SK-N-SH (cell line): ENCODE data around the gene PRSS8. TPM values are rescaled to one million over a fixed set of nuclear protein-coding genes. Genes with fewer than 3 reads are reported as not detected.
"Not testable (repeated sequence)": the region's sequence is repeated elsewhere in the genome, so short reads cannot be mapped to it uniquely, and the experiment has no call there.

Experiments
- CTCF ChIA-PET: fragments of 300-600, 350-600 bp; formaldehyde crosslinking; extraction: SDS; loops from one replicate; lab custom pipeline; 2021; lab: Yijun Ruan, JAX
- POLR2A ChIA-PET: fragments of 350-600 bp; sonication (Branson Sonifier 250); formaldehyde crosslinking; extraction: SDS; loops from one replicate; lab custom pipeline; 2020; ENCODE audit warnings: antibody characterized with exemption, inconsistent platforms; lab: Yijun Ruan, JAX
- DNase-seq: peaks from one replicate; pipeline ENCODE4 v3.0.0; 2012
- H2AFZ ChIP-seq: fragments of 200-600 bp; sonication (generic); 2 replicates; pipeline ENCODE4 v1.8.1; 2016; ENCODE audit warnings: antibody characterized with exemption, mild to moderate bottlenecking, low read depth
- H3F3A ChIP-seq: fragments of 200-600 bp; sonication (generic); replicated peaks from 2 replicates; pipeline ENCODE3; 2016; ENCODE audit warnings: antibody characterized with exemption, mild to moderate bottlenecking; ENCODE audit not compliant: insufficient read depth
- H3K27ac ChIP-seq, 2 experiments: fragments of 200-500 bp in 1 of 2; fragments of 200-600 bp in 1 of 2; sonication (Bioruptor generic) in 1 of 2; sonication (generic), shearing (Covaris generic) in 1 of 2; 2 replicates each; pipeline versions ENCODE4 v1.5.1 to v1.6.1; 2014 to 2016; ENCODE audit warnings: low read depth in 2 of 2, inconsistent platforms in 1 of 2, low read length in 1 of 2, mild to moderate bottlenecking in 1 of 2, mixed read lengths in 1 of 2
- H3K27me3 ChIP-seq: fragments of 200-600 bp; sonication (generic), shearing (Covaris generic); 2 replicates; pipeline ENCODE4 v1.6.1; 2016; ENCODE audit warnings: mixed run types; ENCODE audit not compliant: insufficient read depth
- H3K36me3 ChIP-seq, 2 experiments: fragments of 200-500 bp in 1 of 2; fragments of 200-600 bp in 1 of 2; sonication (Bioruptor generic) in 1 of 2; sonication (generic) in 1 of 2; replicated peaks in 1 of 2; 2 replicates each; pipeline versions ENCODE3 to v1.5.1; 2014 to 2016; ENCODE audit warnings: low read length in 1 of 2, mild to moderate bottlenecking in 1 of 2; ENCODE audit not compliant: insufficient read depth in 2 of 2, control insufficient read depth in 1 of 2
- H3K4me1 ChIP-seq, 2 experiments: fragments of 200-500 bp in 1 of 2; fragments of 200-600 bp in 1 of 2; sonication (Bioruptor generic) in 1 of 2; sonication (generic), shearing (Covaris generic) in 1 of 2; 2 replicates each; pipeline versions ENCODE4 v1.5.1 to v1.6.1; 2014 to 2016; ENCODE audit warnings: low read depth in 1 of 2, low read length in 1 of 2, mixed run types in 1 of 2; ENCODE audit not compliant: insufficient read depth in 2 of 2, control insufficient read depth in 1 of 2
- H3K4me2 ChIP-seq: fragments of 200-600 bp; sonication (generic), shearing (Covaris generic); 2 replicates; pipeline ENCODE4 v1.6.1; 2017; ENCODE audit warnings: mixed run types
- H3K4me3 ChIP-seq, 2 experiments: fragments of 200-500 bp in 1 of 2; fragments of 200-600 bp in 1 of 2; sonication (Bioruptor generic) in 1 of 2; sonication (generic), shearing (Covaris generic) in 1 of 2; 2 replicates each; pipeline versions ENCODE4 v1.5.1 to v1.8.1; 2014 to 2016; ENCODE audit warnings: low read depth in 2 of 2, inconsistent platforms in 1 of 2, low read length in 1 of 2, mild to moderate bottlenecking in 1 of 2, mixed read lengths in 1 of 2, moderate library complexity in 1 of 2
- H3K79me2 ChIP-seq: fragments of 200-600 bp; sonication (generic); 2 replicates; pipeline ENCODE4 v1.8.1; 2017; ENCODE audit warnings: mild to moderate bottlenecking; ENCODE audit not compliant: insufficient read depth
- H3K9ac ChIP-seq: fragments of 200-600 bp; sonication (generic); 2 replicates; pipeline ENCODE4 v1.6.1; 2017; ENCODE audit warnings: mixed run types
- H3K9me2 ChIP-seq: fragments of 200-600 bp; sonication (generic); 2 replicates; pipeline ENCODE4 v1.6.1; 2017; ENCODE audit warnings: mixed run types
- H3K9me3 ChIP-seq: fragments of 200-600 bp; sonication (generic); 2 replicates; pipeline ENCODE4 v1.6.1; 2017; ENCODE audit warnings: mixed run types, mild to moderate bottlenecking, moderate library complexity
- H4K20me1 ChIP-seq: fragments of 200-600 bp; sonication (generic); 2 replicates; pipeline ENCODE4 v1.6.1; 2017; ENCODE audit warnings: mild to moderate bottlenecking, mixed run types; ENCODE audit not compliant: insufficient read depth
- CHD2 ChIP-seq: fragments of 150-350 bp; IDR thresholded peaks from 2 replicates; pipeline ENCODE4 v1.6.1; 2018; ENCODE audit warnings: low read length; ENCODE audit not compliant: partially characterized antibody
- JUND ChIP-seq: IDR thresholded peaks from 2 replicates; pipeline ENCODE4 v1.4.0; 2012
- MXI1 ChIP-seq: IDR thresholded peaks from 2 replicates; pipeline ENCODE4 v1.6.1; 2012; ENCODE audit warnings: mild to moderate bottlenecking, low read depth, low read length, improper control_type of control experiment
- NRF1 ChIP-seq: IDR thresholded peaks from 2 replicates; pipeline ENCODE4 v1.6.1; 2012; ENCODE audit warnings: low read depth, mild to moderate bottlenecking, low read length
- POLR2AphosphoS5 ChIP-seq: IDR thresholded peaks from 2 replicates; pipeline ENCODE4 v1.6.1; 2012; ENCODE audit warnings: low read depth, low read length
- SMC3 ChIP-seq: IDR thresholded peaks from 2 replicates; pipeline ENCODE4 v1.6.1; 2012; ENCODE audit warnings: low read depth, low read length, improper control_type of control experiment
- TAF1 ChIP-seq: IDR thresholded peaks from 2 replicates; pipeline ENCODE4 v1.6.1; 2012; ENCODE audit warnings: low read depth, mild to moderate bottlenecking, low read length, moderate library complexity, borderline replicate concordance
- WGBS: methylation state at CpG from one replicate; pipeline ENCODE4 v1.1.6; 2017; ENCODE audit warnings: low lambda C conversion rate; 5-methylcytosine and 5-hydroxymethylcytosine counted together
- polyA plus RNA-seq, 3 experiments: library from polyadenylated mRNA; depleted of rRNA; stranded (reverse); fragments of >200 nt; gene quantifications; 2 replicates each; pipeline ENCODE4 v1.2.3, GENCODE V29; 2012
- TF ChIP-seq, protein P1 (sequence below): fragments of 200-600 bp; sonication (generic); IDR thresholded peaks from 2 replicates; pipeline ENCODE4 v1.6.1; 2017; ENCODE audit warnings: antibody characterized with exemption, mild to moderate bottlenecking, moderate library complexity

Gene PRSS8
- polyA plus RNA-seq, 1 of the 3 experiments (the other 2 are of a cell fraction), result 0.07 TPM

DNA sequence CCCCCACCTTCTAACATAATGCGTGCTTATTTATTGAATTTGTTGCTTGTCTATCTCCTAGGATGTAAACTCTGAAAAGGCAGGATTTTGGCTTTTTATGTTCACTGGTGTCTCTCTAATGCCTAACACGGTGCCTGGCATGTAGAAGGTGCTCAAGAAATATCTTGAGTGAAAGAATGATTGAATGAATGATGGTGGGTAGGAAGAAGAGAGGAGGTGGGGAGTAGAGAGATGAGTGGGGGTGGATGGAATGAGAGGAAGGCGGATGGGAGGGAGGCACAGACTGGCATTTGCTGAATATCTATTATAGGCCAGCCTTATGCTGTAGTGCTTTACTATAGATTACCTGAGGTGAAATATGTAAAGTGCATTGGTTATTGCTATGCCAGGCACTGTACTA is 12.0 kb upstream of the PRSS8 start:
- no peak overlapping the region for H2AFZ ChIP-seq
- no peaks in the 10 kb centered on the region for H3K79me2 ChIP-seq
- no peaks in the 10 kb centered on the region for H4K20me1 ChIP-seq
- ChIA-PET POLR2A (interaction anchor here (1.2 kb wide), 1 partner anchor 33 kb away, joined by 6 read pairs; the partner anchor contains the start of gene FUS), CTCF (no interaction called here)
- H3K27ac ChIP-seq, result no peak overlapping the region
- no peaks in the 10 kb centered on the region for H3K27me3 ChIP-seq
- H3K36me3 ChIP-seq, result no peaks in the 10 kb centered on the region
- TF ChIP-seq SMC3, result no peak
- DNase-seq, result no peak
- WGBS, result 67% methylated on average over 3 of the region's 3 CpGs
- no peak overlapping the region for H3K4me2 ChIP-seq
- H3K4me1 ChIP-seq, result peaks cover 0 to 4% of the 10 kb centered on the region in 2 experiments; a peak in 1 of 4 replicates
- no peaks in the 10 kb centered on the region for H3K9me3 ChIP-seq
- peaks cover 10% of the 10 kb centered on the region for H3F3A ChIP-seq
- H3K9ac ChIP-seq, result no peak overlapping the region
- no peaks in the 10 kb centered on the region for H3K9me2 ChIP-seq
- no peak overlapping the region for H3K4me3 ChIP-seq

DNA sequence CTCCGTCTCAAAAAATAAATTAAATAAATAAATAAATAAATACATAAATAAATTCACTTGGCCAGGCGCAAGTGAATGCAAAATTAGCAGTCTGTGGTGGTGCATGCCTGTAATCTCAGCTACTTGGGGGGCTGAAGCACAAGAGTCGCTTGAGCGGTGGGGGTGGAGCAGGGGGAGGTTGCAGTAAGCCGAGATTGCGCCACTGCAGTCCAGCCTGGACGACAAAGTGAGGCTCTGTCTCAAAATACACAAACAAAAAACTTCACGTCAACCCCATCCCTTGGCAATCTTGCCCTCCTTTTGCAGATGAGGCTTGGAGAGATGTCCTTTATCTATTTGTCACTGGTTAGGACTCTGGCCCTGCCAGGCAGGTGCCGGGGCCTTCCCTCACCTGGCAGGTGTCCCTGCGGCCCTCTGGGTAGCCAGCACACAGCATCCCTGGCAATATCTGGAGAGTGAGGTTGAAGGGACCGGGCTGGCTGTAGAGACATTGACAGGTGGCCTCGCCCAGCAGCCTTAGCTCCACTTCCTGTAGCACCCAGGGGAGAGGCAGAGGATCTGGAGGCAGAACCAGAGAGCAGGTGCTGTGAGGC is 10.0 kb upstream of the PRSS8 start:
- no peak for DNase-seq
- Histone ChIP-seq H3K9me3 (no peaks in the 10 kb centered on the region), H3K9ac (no peak overlapping the region), H3K4me1 (peaks cover 8 to 12% of the 10 kb centered on the region in 2 experiments; a peak in 1 of 4 replicates), H3F3A (peaks cover 10% of the 10 kb centered on the region), H3K4me2 (no peak overlapping the region), H3K4me3 (no peak overlapping the region), H3K27ac (no peak overlapping the region), H3K27me3 (no peaks in the 10 kb centered on the region), H3K79me2 (no peaks in the 10 kb centered on the region), H4K20me1 (no peaks in the 10 kb centered on the region), H3K9me2 (no peaks in the 10 kb centered on the region), H2AFZ (no peak overlapping the region), H3K36me3 (no peaks in the 10 kb centered on the region)
- TF ChIP-seq POLR2AphosphoS5 (no peak), MXI1 (no peak), TAF1 (no peak), NRF1 (no peak), CHD2 (no peak), JUND (no peak)
- TF ChIP-seq, protein P1, sequence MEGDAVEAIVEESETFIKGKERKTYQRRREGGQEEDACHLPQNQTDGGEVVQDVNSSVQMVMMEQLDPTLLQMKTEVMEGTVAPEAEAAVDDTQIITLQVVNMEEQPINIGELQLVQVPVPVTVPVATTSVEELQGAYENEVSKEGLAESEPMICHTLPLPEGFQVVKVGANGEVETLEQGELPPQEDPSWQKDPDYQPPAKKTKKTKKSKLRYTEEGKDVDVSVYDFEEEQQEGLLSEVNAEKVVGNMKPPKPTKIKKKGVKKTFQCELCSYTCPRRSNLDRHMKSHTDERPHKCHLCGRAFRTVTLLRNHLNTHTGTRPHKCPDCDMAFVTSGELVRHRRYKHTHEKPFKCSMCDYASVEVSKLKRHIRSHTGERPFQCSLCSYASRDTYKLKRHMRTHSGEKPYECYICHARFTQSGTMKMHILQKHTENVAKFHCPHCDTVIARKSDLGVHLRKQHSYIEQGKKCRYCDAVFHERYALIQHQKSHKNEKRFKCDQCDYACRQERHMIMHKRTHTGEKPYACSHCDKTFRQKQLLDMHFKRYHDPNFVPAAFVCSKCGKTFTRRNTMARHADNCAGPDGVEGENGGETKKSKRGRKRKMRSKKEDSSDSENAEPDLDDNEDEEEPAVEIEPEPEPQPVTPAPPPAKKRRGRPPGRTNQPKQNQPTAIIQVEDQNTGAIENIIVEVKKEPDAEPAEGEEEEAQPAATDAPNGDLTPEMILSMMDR, result no peak
- POLR2A ChIA-PET, result no interaction called here
- WGBS, result 70% methylated on average over 11 of the region's 12 CpGs
- CTCF ChIA-PET, result interaction anchor here (1.1 kb wide), 1 partner anchor 161 kb away, joined by 6 read pairs; the partner anchor contains the start of gene HSD3B7

DNA sequence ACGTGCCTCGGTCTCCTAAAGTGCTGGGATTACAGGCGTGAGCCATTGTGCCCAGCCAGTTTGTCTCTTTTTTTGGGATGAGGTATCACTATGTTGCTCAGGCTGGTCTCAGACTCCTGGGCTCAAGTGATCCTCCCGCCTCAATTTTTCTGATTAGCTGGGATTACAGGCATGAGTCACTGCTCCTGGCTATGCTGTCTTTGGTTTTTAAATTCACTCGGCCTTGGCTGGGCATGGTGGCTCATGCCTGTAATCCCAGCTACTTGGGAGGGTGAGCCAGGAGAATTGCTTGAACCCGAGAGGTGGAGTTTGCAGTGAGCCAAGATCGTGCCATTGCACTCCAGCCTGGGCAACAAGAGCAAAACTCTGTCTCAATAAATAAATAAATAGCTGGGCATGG is 8.9 kb upstream of the PRSS8 start:
- peaks cover 10% of the 10 kb centered on the region for H3F3A ChIP-seq
- DNase-seq, H3K9ac ChIP-seq, H3K4me3 ChIP-seq, H3K9me2 ChIP-seq, H2AFZ ChIP-seq, H3K79me2 ChIP-seq, POLR2A ChIA-PET, H3K36me3 ChIP-seq, H3K9me3 ChIP-seq, H4K20me1 ChIP-seq, H3K27ac ChIP-seq, H3K4me2 ChIP-seq, H3K27me3 ChIP-seq: not testable (repeated sequence)
- CTCF ChIA-PET, result interaction anchor here (0.6 to 4.6 kb wide), 4 partner anchors 13 to 161 kb away, joined by 3 to 38 read pairs (median 16); partner anchors contain the start of gene HSD3B7
- H3K4me1 ChIP-seq, result peaks cover 8 to 12% of the 10 kb centered on the region in 2 experiments; a peak in 1 of 4 replicates
- 78% methylated on average over 7 of the region's 7 CpGs for WGBS
